GM12878 (cell line): ENCODE data around the gene BBS1. TPM values are rescaled to one million over a fixed set of nuclear protein-coding genes. Genes with fewer than 3 reads are reported as not detected.
"Not testable (repeated sequence)": the region's sequence is repeated elsewhere in the genome, so short reads cannot be mapped to it uniquely, and the experiment has no call there.

ENCODE experiments used
- ATAC-seq: fragments of 200-7000 bp; cut with Tn5 transposase; 3 replicates; pipeline ENCODE4 v1.9.1; 2020; ENCODE audit warnings: mild to moderate bottlenecking, moderate library complexity
- BruUV-seq: library from RNA; stranded (reverse); fragments of 400-500 nt; replicated peaks from 2 replicates; lab custom pipeline; 2021; lab: Mats Ljungman, UMichigan
- CTCF ChIA-PET: fragments of 300-600 bp; sonication (Branson Sonifier 250); formaldehyde crosslinking; extraction: SDS; loops from one replicate; lab custom pipeline; 2021; ENCODE audit warnings: inconsistent platforms; lab: Yijun Ruan, JAX
- POLR2A ChIA-PET: fragments of 350-600 bp; formaldehyde crosslinking; extraction: SDS; loops from one replicate; lab custom pipeline; 2021; ENCODE audit warnings: inconsistent platforms; lab: Charles Lee
- RAD21 ChIA-PET: fragments of 300-600 bp; sonication (Branson Sonifier 250); formaldehyde crosslinking; loops from one replicate; lab custom pipeline; 2023; ENCODE audit warnings: antibody characterized with exemption; ENCODE audit not compliant: unreplicated experiment; lab: Charles Lee
- SMC1A ChIA-PET: fragments of 300-600 bp; sonication (Branson Sonifier 250); formaldehyde crosslinking; loops from one replicate; lab custom pipeline; 2023; ENCODE audit not compliant: unreplicated experiment, uncharacterized antibody; lab: Charles Lee
- DNase-seq: peaks from one replicate; pipeline ENCODE4 v3.0.0-alpha.2; 2011; ENCODE audit warnings: low read depth, low spot score
- FAIRE-seq: peaks from 3 replicates; lab custom pipeline; 2011; peaks lifted over from hg19 to GRCh38; lab: Jason Lieb, UNC
- H2AFZ ChIP-seq: 2 replicates; pipeline ENCODE4 v1.6.0; 2011; ENCODE audit warnings: low read depth, low read length, control low read depth; ENCODE audit not compliant: control insufficient read depth
- H3K27ac ChIP-seq: 2 replicates; pipeline ENCODE4 v1.5.1; 2011; ENCODE audit warnings: control low read depth; ENCODE audit not compliant: control insufficient read depth, insufficient read depth
- H3K27me3 ChIP-seq, 2 experiments: replicated peaks in 1 of 2; 2 replicates each; pipeline versions ENCODE4 v1.6.0 to v1.6.1; 2011; ENCODE audit warnings: low read length in 1 of 2; ENCODE audit not compliant: control insufficient read depth in 2 of 2, insufficient read depth in 2 of 2
- H3K36me3 ChIP-seq, 2 experiments: 2 replicates each; pipeline ENCODE4 v1.5.1; 2011; ENCODE audit warnings: low read length in 1 of 2; ENCODE audit not compliant: control insufficient read depth in 2 of 2, insufficient read depth in 2 of 2
- H3K4me1 ChIP-seq: 2 replicates; pipeline ENCODE4 v1.6.1; 2011; ENCODE audit warnings: mild to moderate bottlenecking, low read length, moderate library complexity, mixed read lengths; ENCODE audit not compliant: control insufficient read depth, insufficient read depth
- H3K4me2 ChIP-seq: 2 replicates; pipeline ENCODE4 v1.6.0; 2011; ENCODE audit warnings: control low read depth; ENCODE audit not compliant: control insufficient read depth, insufficient read depth
- H3K4me3 ChIP-seq: fragments of 200-600 bp; sonication (generic); 2 replicates; pipeline ENCODE4 v1.5.1; 2016
- H3K79me2 ChIP-seq: 2 replicates; pipeline ENCODE4 v1.6.0; 2011; ENCODE audit warnings: low read length; ENCODE audit not compliant: control insufficient read depth, insufficient read depth
- H3K9ac ChIP-seq: 2 replicates; pipeline ENCODE4 v1.8.0; 2011; ENCODE audit warnings: low read length, control low read depth, mixed read lengths; ENCODE audit not compliant: control insufficient read depth, insufficient read depth
- H3K9me3 ChIP-seq: replicated peaks from 3 replicates; pipeline ENCODE4 v1.5.1; 2011; ENCODE audit warnings: mild to moderate bottlenecking, low read length; ENCODE audit not compliant: control insufficient read depth, insufficient read depth
- H4K20me1 ChIP-seq: 2 replicates; pipeline ENCODE4 v1.6.0; 2011; ENCODE audit not compliant: control insufficient read depth, insufficient read depth
- ASH2L ChIP-seq: fragments of 300-600, 200-600 bp; sonication (generic); IDR thresholded peaks from 2 replicates; pipeline ENCODE4 v1.6.1; 2017; ENCODE audit warnings: low read depth, mild to moderate bottlenecking, borderline replicate concordance
- BCLAF1 ChIP-seq: fragments of 450-650 bp; IDR thresholded peaks from 2 replicates; pipeline ENCODE4 v1.6.1; 2017; ENCODE audit warnings: antibody characterized with exemption, mild to moderate bottlenecking, moderate library complexity
- CEBPB ChIP-seq, 2 experiments: fragments of 150-350 bp in 1 of 2; IDR thresholded peaks; 2 replicates each; pipeline ENCODE4 v1.6.1; 2012 to 2014; ENCODE audit warnings: low read depth in 2 of 2, low read length in 2 of 2, borderline replicate concordance in 1 of 2, inconsistent platforms in 1 of 2
- CHD4 ChIP-seq: fragments of 200-600 bp; sonication (generic); IDR thresholded peaks from 2 replicates; pipeline ENCODE4 v1.6.1; 2016; ENCODE audit warnings: mild to moderate bottlenecking
- CREB1 ChIP-seq: IDR thresholded peaks from 2 replicates; pipeline ENCODE4 v1.6.1; 2012; ENCODE audit warnings: low read depth, mild to moderate bottlenecking, inconsistent platforms
- CREM ChIP-seq: IDR thresholded peaks from 2 replicates; pipeline ENCODE4 v1.6.1; 2014; ENCODE audit warnings: antibody characterized with exemption, low read depth
- ETV6 ChIP-seq, 2 experiments: fragments of 450-650 bp in 1 of 2; IDR thresholded peaks in 1 of 2; conservative IDR thresholded peaks in 1 of 2; 2 replicates each; pipeline ENCODE4 v1.6.1; 2014; ENCODE audit warnings: antibody characterized with exemption in 1 of 2, borderline replicate concordance in 1 of 2, low read depth in 1 of 2, mild to moderate bottlenecking in 1 of 2, moderate library complexity in 1 of 2
- FOS ChIP-seq: IDR thresholded peaks from 3 replicates; pipeline ENCODE4 v1.6.1; 2011; ENCODE audit warnings: borderline replicate concordance; ENCODE audit not compliant: insufficient read length; ENCODE audit errors: extremely low read depth
- MTA2 ChIP-seq: fragments of 450-650 bp; IDR thresholded peaks from 2 replicates; pipeline ENCODE4 v1.6.1; 2016; ENCODE audit warnings: low read depth, mild to moderate bottlenecking, moderate library complexity
- NFYA ChIP-seq: IDR thresholded peaks from 2 replicates; pipeline ENCODE4 v1.6.1; 2011; ENCODE audit warnings: low read depth, mild to moderate bottlenecking, low read length, improper control_type of control experiment, borderline replicate concordance
- SMAD1 ChIP-seq: fragments of 450-650 bp; IDR thresholded peaks from 2 replicates; pipeline ENCODE4 v1.6.1; 2018; ENCODE audit warnings: mild to moderate bottlenecking, low read depth; ENCODE audit not compliant: partially characterized antibody
- SMC3 ChIP-seq: IDR thresholded peaks from 2 replicates; pipeline ENCODE4 v1.6.1; 2011; ENCODE audit warnings: low read length, improper control_type of control experiment, borderline replicate concordance
- TCF7 ChIP-seq: IDR thresholded peaks from 2 replicates; pipeline ENCODE4 v1.6.1; 2014; ENCODE audit warnings: antibody characterized with exemption, borderline replicate concordance
- WGBS: methylation state at CpG from one replicate; pipeline ENCODE4 v1.1.6; 2016; ENCODE audit warnings: low lambda C conversion rate; ENCODE audit not compliant: insufficient replicate concordance, insufficient coverage; ENCODE audit errors: missing lambda C conversion rate; 5-methylcytosine and 5-hydroxymethylcytosine counted together
- in situ Hi-C: fragments of 300-500 bp; cut with MboI; formaldehyde crosslinking; loops from 9 replicates; pipeline ENCODE4 v1.14.3; 2018; ENCODE audit warnings: mixed read lengths
- intact Hi-C: fragments of 100-400 bp; cut with micrococcal nuclease; formaldehyde crosslinking; loops from one replicate; pipeline ENCODE4 v1.14.2; 2022; ENCODE audit not compliant: unreplicated experiment
- polyA plus RNA-seq, 11 experiments: library from polyadenylated mRNA; depleted of rRNA in 4 of 11; unstranded in 6 of 11; stranded (reverse) in 5 of 11; fragments of >200 nt; fragmentation: Nextera tagmentation in 4 of 11; fragmentation: Illumina TruSeq in 1 of 11; extraction: Ambion mirVana in 4 of 11; extraction: Trizol in 1 of 11; gene quantifications; 1 replicate in 1 of 11; 2 replicates in 10 of 11; pipeline versions ENCODE4 v1.2.1 to v1.2.3, GENCODE V29; 2011 to 2016; ENCODE audit warnings: inconsistent platforms in 2 of 11, missing spikeins in 2 of 11, low read depth in 1 of 11
- total RNA-seq, 4 experiments: library from RNA; depleted of rRNA in 3 of 4; stranded (reverse); fragments of >200 nt in 3 of 4; fragmentation: Illumina TruSeq in 1 of 4; extraction: Trizol in 1 of 4; gene quantifications; 2 replicates each; pipeline versions ENCODE4 v1.2.1 to v1.2.3, GENCODE V29; 2013 to 2021

The BBS1 gene
- total and polyA plus RNA-seq, 10 of the 15 experiments (the other 5 are each of a cell fraction or from before 2014, with no cell fraction given), result 2.5 to 14.7 (median 8.7) TPM

DNA sequence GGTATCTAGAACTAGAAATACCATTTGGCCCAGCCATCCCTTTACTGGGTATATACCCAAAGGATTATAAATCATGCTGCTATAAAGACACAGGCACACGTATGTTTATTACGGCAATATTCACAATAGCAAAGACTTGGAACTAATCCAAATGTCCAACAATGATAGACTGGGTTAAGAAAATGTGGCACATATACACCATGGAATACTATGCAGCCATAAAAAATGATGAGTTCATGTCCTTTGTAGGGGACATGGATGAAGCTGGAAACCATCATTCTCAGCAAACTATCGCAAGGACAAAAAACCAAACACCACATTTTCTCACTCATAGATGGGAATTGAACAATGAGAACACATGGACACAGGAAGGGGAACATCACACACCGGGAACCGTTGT lies 46.3 kb upstream of the BBS1 start:
- intact Hi-C loops, BruUV-seq, H2AFZ ChIP-seq, H3K9me3 ChIP-seq, H3K4me3 ChIP-seq, DNase-seq, H3K36me3 ChIP-seq, H3K9ac ChIP-seq, H3K79me2 ChIP-seq, H3K4me2 ChIP-seq, H3K27ac ChIP-seq, ATAC-seq, in situ Hi-C loops, H3K27me3 ChIP-seq, FAIRE-seq, H4K20me1 ChIP-seq: not testable (repeated sequence)
- ChIA-PET POLR2A (interaction anchor here (0.6 to 1.2 kb wide), 2 partner anchors 16 to 27 kb away, joined by 3 read pairs; partner anchors contain the start of gene DPP3), SMC1A (interaction anchor here (0.8 to 1.1 kb wide), 2 partner anchors 9 to 152 kb away, joined by 3 read pairs; no protein-coding TSS in a partner anchor), CTCF (interaction anchor here (4.5 kb wide), 1 partner anchor 25 kb away, joined by 46 read pairs; the partner anchor contains the start of gene MRPL11), RAD21 (interaction anchor here (1.0 kb wide), 1 partner anchor 16 kb away, joined by 3 read pairs; the partner anchor contains the start of gene DPP3)
- H3K4me1 ChIP-seq, result peaks cover 20% of the 10 kb centered on the region
- WGBS, result 88% methylated on average over 5 of the region's 5 CpGs

GRCh38 chr11:66464916-66465315 lies 45.5 kb upstream of the BBS1 start:
- POLR2A ChIA-PET, result interaction anchor here (0.6 to 1.2 kb wide), 3 partner anchors 15 to 26 kb away, joined by 3 read pairs; partner anchors contain the start of genes DPP3 and MRPL11
- no peaks in the 10 kb centered on the region for H3K36me3 ChIP-seq
- peak overlapping the region; percentile 20; the same call in 1 of the 2 replicates for H3K9ac ChIP-seq
- DNase-seq (no peak), ATAC-seq (no peak), FAIRE-seq (no peak)
- H2AFZ ChIP-seq, result peak overlapping the region; percentile 55; the same call in 1 of the 2 replicates
- H4K20me1 ChIP-seq, result no peaks in the 10 kb centered on the region
- CTCF ChIA-PET, result interaction anchor here (0.5 to 4.5 kb wide), 4 partner anchors 14 to 756 kb away, joined by 3 to 46 read pairs (median 6); partner anchors contain the start of gene MRPL11
- 38% methylated on average over 1 of the region's 1 CpG for WGBS
- no peak overlapping the region for H3K27ac ChIP-seq
- H3K27me3 ChIP-seq, result no peaks in the 10 kb centered on the region
- H3K4me1 ChIP-seq, result peaks cover 14% of the 10 kb centered on the region
- H3K4me3 ChIP-seq, result no peak overlapping the region; the same call in 1 of the 2 replicates
- no TSS peak for BruUV-seq
- H3K4me2 ChIP-seq, result 0 out of 2 replicates have a peak overlapping the region, but pooled peaks have one; percentile 25
- intact Hi-C loops, result no loop called here
- no peaks in the 10 kb centered on the region for H3K79me2 ChIP-seq
- RAD21 ChIA-PET, result interaction anchor here (1.0 kb wide), 1 partner anchor 15 kb away, joined by 3 read pairs; the partner anchor contains the start of gene DPP3
- in situ Hi-C loops, result no loop called here
- H3K9me3 ChIP-seq, result no peaks in the 10 kb centered on the region; the same call in 1 of the 3 replicates
- SMC1A ChIA-PET, result interaction anchor here (0.8 to 1.1 kb wide), 3 partner anchors 9 to 152 kb away, joined by 3 to 5 read pairs (median 3); partner anchors contain the start of gene MRPL11
- TF ChIP-seq SMAD1 (no peak), ASH2L (no peak), TCF7 (no peak), ETV6 (conservative IDR thresholded peaks at IDR 0.05 in 1 of 2, IDR thresholded peaks at IDR 0.05 in 1 of 2; ENCODE audit: borderline replicate concordance in 1 of 2, low read depth in 1 of 2) (no peak), CREB1 (no peak), BCLAF1 (no peak), CREM (no peak), MTA2 (no peak), FOS (no peak), CHD4 (no peak), CEBPB (IDR thresholded peaks at IDR 0.05; ENCODE audit: borderline replicate concordance in 1 of 2, low read depth in 2 of 2, low read length in 2 of 2) (no peak), SMC3 (no peak), NFYA (no peak)
